Islet precursor cell (in vitro differentiated cells): ENCODE results near the gene PRKG1.
"Not testable (repeated sequence)": the region's sequence is repeated elsewhere in the genome, so short reads cannot be mapped to it uniquely, and the experiment has no call there.

Experiments
- DNase-seq: peaks from one replicate; pipeline ENCODE4 v3.0.0-alpha.2; 2018

PRKG1 gene

DNA sequence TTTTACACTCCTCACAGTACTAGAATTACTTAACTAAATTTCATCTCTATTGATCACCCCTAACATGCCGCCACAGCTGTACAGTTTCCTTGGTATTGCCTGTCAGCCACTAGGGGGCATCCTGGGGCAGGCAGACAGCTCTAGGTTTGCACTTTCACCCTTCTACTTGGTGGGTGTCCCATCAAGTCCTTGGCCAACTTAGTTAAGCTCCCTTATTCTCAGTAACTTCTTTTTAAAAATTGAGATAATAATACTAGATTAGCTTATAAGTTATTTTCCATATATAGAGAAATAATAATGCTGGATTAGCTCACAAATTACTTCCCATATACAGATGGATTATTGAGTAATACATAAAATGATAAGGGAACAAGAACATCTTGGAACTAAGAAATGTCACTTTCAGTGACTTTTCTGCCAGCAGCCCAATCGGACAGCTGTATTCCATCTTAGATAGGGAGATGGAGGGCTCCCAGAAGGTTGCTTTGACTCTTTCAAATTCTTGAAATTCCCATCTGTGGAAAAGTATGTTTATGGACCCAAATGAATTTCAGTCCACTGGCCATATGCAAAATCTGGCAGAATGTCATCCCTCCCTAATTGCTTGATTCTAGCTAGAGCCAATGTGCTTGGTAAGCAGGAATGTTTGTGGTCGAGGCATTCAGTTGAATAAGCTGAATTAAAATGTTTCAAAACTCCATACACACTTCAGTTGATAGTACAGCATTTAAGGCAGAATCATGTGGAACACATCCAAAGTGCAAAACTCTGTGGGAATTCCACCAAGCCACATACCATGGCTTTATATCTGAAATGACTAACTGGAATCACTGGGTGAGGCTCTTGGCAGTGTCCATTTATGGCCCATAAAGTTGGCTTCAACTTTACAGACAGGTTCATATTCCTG is 315.4 kb downstream of the PRKG1 start:
- peak; percentile 74 for DNase-seq

DNA sequence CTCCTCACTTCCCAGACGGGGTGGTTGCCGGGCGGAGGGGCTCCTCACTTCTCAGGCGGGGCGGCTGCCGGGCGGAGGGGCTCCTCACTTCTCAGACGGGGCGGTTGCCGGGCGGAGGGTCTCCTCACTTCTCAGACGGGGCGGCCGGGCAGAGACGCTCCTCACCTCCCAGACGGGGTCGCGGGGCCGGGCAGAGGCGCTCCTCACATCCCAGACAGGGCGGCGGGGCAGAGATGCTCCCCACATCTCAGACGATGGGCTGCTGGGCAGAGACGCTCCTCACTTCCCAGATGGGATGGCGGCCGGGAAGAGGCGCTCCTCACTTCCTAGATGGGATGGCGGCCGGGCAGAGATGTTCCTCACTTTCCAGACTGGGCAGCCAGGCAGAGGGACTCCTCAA is 318.7 kb downstream of the PRKG1 start:
- DNase-seq = not testable (repeated sequence)

GRCh38 chr10:51394039-51394438 is 319.8 kb downstream of the PRKG1 start:
- no peak for DNase-seq

DNA sequence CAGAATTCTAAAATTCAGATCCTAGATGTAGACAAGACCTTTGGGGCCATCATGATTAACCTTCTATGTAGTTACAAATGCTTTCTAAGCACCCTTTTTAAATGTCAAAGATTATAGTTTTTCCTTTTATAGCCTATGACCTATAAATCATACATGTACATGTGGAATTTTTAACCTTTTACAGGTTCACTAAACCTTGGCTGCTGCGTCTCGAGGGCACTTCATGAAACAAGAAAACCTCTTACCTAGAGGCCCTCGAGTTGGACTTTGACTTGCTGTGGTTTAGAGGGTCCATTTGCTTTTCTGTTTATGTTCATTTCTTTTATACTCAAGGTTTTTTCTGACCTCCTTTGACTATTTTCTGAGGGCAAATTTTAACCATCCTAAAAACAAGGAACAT is 323.0 kb downstream of the PRKG1 start:
- DNase-seq = no peak

- DNase-seq = no peak
Measured at GRCh38 chr10:51397695-51398094, 323.4 kb downstream of the PRKG1 start.

- DNase-seq = no peak
Measured at GRCh38 chr10:51399840-51400239, 325.6 kb downstream of the PRKG1 start.

GRCh38 chr10:51400392-51401096 is 326.3 kb downstream of the PRKG1 start:
- DNase-seq = no peak

DNA sequence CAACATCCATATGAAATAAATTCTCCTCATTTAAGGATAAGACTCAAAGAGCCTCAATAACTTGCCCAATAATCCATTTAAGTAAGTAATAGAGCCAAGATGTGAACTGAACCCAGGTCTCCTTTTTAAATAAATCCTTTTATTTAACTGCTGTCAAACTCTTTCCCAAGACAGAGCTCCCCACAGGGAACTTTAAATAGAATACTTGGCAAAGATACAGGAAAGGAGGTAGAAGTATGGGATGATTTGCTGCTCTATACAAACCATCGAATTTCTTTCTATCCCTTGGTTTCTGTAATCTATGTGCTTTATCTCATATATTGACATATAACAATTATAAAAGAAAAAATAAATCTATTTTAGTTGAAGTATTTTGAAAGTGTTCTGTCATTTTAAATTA is 329.2 kb downstream of the PRKG1 start:
- DNase-seq = no peak

DNA sequence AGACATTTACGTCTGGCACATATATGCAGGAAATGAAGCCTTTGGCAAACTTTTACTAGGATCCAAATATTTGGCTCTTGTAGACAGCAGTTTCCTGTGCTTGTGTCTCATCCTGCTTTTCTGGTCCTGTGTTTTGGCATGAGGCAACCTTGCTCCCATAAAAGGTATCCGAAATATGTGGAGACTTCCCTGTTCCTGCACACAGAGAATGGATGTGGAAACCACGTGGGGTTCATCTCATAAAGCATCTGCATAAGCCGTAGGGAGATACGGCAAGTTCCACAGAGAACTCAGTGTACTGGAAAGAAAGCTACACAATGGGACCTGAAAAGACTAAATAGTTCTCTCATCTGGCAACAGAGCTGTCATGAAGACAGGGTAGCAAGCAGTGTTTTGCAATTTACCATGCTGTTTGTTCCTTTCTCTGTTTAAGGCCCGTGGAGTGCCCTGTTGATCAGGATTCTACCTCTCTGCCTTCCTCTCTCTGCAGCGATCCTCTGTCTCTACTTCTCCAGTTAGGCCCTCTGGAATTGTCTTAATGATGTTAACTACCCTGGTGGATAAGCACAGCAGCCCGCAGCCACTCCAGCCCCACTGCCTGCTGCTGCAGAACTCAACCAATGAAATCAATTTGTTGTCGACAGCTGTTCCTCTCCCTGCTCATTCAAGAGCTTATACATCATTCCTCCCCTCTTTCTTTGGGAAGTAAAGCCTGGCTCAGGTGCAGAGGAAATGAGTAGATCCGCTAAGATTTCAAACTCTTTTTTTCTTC is 331.5 kb downstream of the PRKG1 start:
- DNase-seq = peak; percentile 55

- DNase-seq = no peak
Measured at GRCh38 chr10:51406581-51406980, 332.3 kb downstream of the PRKG1 start.

- no peak for DNase-seq
Measured at GRCh38 chr10:51416494-51416893, 342.2 kb downstream of the PRKG1 start.

DNA sequence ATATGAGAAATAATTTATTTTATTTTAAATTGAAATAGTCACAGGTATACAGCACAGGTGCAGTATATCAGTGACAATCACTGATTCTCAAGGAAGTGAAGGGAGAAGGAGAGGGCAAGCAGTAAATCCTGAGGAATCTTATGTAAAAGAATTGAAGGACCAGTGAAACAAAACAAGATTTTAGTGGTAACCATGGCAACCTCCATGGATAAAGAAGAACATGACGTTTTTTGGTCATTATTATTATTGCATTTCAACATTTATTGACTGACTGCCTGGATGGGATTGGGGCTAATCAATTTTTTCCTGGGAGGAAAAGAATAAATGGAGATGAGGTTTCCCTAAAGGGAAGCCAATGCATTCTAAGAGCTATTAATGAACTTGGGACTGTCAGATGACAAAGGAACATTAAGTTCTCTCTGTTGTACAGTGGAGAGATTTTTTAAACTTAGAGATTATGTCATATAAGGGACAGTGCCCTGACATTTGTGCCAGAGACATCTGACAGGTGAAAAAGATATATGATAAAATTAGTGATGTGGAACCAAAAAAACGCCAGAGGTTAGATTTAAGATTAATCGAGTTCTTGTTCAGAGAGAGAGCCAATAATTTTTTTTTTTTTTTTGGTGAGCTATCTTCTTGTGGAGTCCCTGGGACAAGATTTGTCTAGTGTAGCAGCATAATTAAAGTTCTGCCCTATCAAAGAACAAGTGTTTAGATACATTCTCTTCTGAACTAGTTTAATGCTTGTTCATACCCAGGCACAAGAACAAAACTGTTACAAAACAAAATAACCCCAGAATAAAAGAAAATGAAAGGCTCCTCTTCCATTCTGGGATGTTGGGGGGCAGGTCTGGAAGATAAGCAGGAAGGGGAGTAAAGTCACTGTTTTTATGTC is 345.2 kb downstream of the PRKG1 start:
- DNase-seq = no peak

- DNase-seq = no peak
Measured at GRCh38 chr10:51421853-51422252, 347.6 kb downstream of the PRKG1 start.

- DNase-seq = no peak
Measured at GRCh38 chr10:51422311-51423120, 348.2 kb downstream of the PRKG1 start.

- no peak for DNase-seq
Measured at GRCh38 chr10:51423121-51423452, 348.8 kb downstream of the PRKG1 start.

DNA sequence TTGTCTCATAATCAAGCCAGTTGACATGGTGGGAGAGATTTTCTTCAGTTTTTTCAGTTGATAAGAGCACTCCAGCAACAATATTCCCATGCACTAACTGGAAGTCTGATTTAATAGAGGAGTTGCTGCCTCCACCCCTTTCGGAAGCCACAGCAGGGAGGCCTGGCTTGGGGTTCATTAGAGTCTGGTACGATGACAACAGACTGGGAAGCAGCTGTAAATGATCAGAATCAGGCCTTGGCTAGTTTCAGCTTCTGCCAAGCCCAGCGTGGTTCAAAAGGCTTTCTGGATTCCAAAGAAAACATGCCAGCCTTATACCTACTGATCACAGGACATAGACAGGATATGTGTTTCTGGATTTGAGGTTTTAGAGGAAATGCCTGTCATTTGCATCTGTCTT is 351.1 kb downstream of the PRKG1 start:
- DNase-seq = no peak

GRCh38 chr10:51427758-51428157 is 353.5 kb downstream of the PRKG1 start:
- no peak for DNase-seq

DNA sequence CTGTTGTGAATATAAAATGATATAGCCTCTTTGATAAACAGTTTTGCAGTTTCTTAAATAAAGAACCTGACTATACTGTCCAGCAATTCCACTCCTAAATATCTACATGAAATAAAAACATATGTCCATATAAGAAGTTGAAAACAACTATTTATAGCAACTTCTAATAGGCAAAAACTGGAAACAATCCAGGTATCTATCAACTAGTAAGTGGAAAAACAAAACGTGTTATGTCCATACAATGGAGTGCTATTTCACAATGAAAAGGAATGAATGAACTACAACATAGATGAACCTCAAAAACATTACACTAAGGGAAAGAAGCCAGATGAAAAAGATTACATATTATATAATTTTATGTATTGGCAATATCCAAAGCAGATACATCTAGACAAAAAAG is 356.2 kb downstream of the PRKG1 start:
- no peak for DNase-seq

DNA sequence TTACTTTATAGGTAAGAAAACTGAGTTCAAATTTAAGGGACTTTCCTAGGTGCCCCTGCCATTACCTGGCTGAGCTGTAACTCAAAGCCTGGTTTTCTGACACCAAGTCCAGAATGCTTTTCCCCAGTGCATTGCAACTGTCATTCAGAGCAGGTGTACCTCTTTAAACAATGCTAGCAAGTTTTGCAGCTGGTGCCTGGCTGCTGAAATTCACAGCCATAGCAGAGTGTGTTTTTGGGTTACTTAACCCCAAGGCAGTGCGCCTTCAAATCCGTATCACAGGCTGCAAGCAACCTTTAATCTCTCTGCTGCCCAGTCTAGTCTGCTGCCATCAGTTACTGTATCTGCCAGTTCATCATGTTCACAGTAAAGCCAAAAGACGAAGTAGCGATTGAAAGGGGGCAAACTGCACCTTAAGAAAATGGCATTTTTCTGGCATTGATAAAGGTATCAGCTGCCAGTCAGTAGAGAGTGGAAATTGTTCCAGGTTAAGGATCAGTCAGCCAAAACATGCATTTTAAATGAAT is 359.7 kb downstream of the PRKG1 start:
- no peak for DNase-seq

- DNase-seq = no peak
Measured at GRCh38 chr10:51436805-51437204, 362.5 kb downstream of the PRKG1 start.

GRCh38 chr10:51439645-51440044 is 365.4 kb downstream of the PRKG1 start:
- DNase-seq = no peak
